ENCODE measurements around the gene ZMYND10.

GRCh38 chr3:50296721-50297383 lies 48.7 kb downstream of the ZMYND10 start:
- TF ChIP-seq, protein P1, sequence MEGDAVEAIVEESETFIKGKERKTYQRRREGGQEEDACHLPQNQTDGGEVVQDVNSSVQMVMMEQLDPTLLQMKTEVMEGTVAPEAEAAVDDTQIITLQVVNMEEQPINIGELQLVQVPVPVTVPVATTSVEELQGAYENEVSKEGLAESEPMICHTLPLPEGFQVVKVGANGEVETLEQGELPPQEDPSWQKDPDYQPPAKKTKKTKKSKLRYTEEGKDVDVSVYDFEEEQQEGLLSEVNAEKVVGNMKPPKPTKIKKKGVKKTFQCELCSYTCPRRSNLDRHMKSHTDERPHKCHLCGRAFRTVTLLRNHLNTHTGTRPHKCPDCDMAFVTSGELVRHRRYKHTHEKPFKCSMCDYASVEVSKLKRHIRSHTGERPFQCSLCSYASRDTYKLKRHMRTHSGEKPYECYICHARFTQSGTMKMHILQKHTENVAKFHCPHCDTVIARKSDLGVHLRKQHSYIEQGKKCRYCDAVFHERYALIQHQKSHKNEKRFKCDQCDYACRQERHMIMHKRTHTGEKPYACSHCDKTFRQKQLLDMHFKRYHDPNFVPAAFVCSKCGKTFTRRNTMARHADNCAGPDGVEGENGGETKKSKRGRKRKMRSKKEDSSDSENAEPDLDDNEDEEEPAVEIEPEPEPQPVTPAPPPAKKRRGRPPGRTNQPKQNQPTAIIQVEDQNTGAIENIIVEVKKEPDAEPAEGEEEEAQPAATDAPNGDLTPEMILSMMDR (conservative IDR thresholded peaks at IDR 0.05; ENCODE audit: low read length), result no peak
- TF ChIP-seq EZH2phosphoT487 (IDR thresholded peaks at IDR 0.05; ENCODE audit: borderline replicate concordance), result no peak
